Caco-2 (cell line): Measurements from ENCODE around the gene VPS37D. TPM values are rescaled to one million over a fixed set of nuclear protein-coding genes. Genes with fewer than 3 reads are reported as not detected.

Experiments used
- BruUV-seq: library from RNA; stranded (reverse); fragments of 400-500 nt; replicated peaks from 2 replicates; lab custom pipeline; 2021; lab: Mats Ljungman, UMichigan
- CTCF ChIA-PET: fragments of 300-600 bp; sonication (Branson Sonifier 250); formaldehyde crosslinking; loops from one replicate; lab custom pipeline; 2022; ENCODE audit warnings: antibody characterized with exemption; lab: Charles Lee
- POLR2A ChIA-PET: fragments of 300-600 bp; sonication (Branson Sonifier 250); formaldehyde crosslinking; loops from one replicate; lab custom pipeline; 2022; ENCODE audit warnings: antibody characterized with exemption; lab: Charles Lee
- DNase-seq, 2 experiments: peaks; one replicate each; pipeline versions ENCODE4 v3.0.0 to v3.0.0-alpha.2; 2020 to 2022
- H3K27me3 ChIP-seq: replicated peaks from 2 replicates; pipeline ENCODE4 v1.6.0; 2011; ENCODE audit warnings: low read length; ENCODE audit not compliant: control insufficient read depth, insufficient read depth
- H3K36me3 ChIP-seq: 2 replicates; pipeline ENCODE4 v1.5.1; 2011; ENCODE audit warnings: low read length; ENCODE audit not compliant: control insufficient read depth, insufficient read depth
- H3K4me1 ChIP-seq: fragments of 250-450 bp; sonication (Bioruptor Pico); 2 replicates; pipeline ENCODE4 v1.5.1; 2020; ENCODE audit warnings: mild to moderate bottlenecking
- H3K4me3 ChIP-seq: 2 replicates; pipeline ENCODE4 v1.5.1; 2011; ENCODE audit warnings: low read depth, mild to moderate bottlenecking, control low read depth, low read length
- H3K9me3 ChIP-seq: fragments of 250-450 bp; sonication (Bioruptor Pico); 2 replicates; pipeline ENCODE4 v1.5.1; 2020; ENCODE audit warnings: mild to moderate bottlenecking, moderate library complexity
- H3K27ac Mint-ChIP-seq: one replicate; pipeline ENCODE4 v1.8.0; 2022; ENCODE audit warnings: mixed read lengths; ENCODE audit not compliant: unreplicated experiment
- H3K27me3 Mint-ChIP-seq: one replicate; pipeline ENCODE4 v1.8.0; 2022; ENCODE audit warnings: mixed read lengths; ENCODE audit not compliant: insufficient read depth, unreplicated experiment
- H3K36me3 Mint-ChIP-seq: one replicate; pipeline ENCODE4 v1.8.0; 2022; ENCODE audit warnings: mild to moderate bottlenecking, mixed read lengths; ENCODE audit not compliant: insufficient read depth, unreplicated experiment
- H3K4me1 Mint-ChIP-seq: one replicate; pipeline ENCODE4 v1.8.0; 2022; ENCODE audit warnings: low read depth, mixed read lengths; ENCODE audit not compliant: unreplicated experiment
- H3K4me3 Mint-ChIP-seq: one replicate; pipeline ENCODE4 v1.8.0; 2022; ENCODE audit warnings: mild to moderate bottlenecking, moderate library complexity, mixed read lengths; ENCODE audit not compliant: unreplicated experiment
- H3K9me3 Mint-ChIP-seq: one replicate; pipeline ENCODE4 v1.8.0; 2022; ENCODE audit warnings: mixed read lengths; ENCODE audit not compliant: unreplicated experiment
- intact Hi-C: fragments of 100-400 bp; cut with micrococcal nuclease; formaldehyde crosslinking; loops from one replicate; pipeline ENCODE4 v1.10.0; 2022; ENCODE audit not compliant: unreplicated experiment
- total RNA-seq: library from RNA; stranded (reverse); gene quantifications from 2 replicates; pipeline ENCODE4 v1.2.3, GENCODE V29; 2022
- TF ChIP-seq, protein P1 (sequence below), 2 experiments: fragments of 200-600 bp in 1 of 2; IDR thresholded peaks; 1 replicate in 1 of 2; 2 replicates in 1 of 2; pipeline versions ENCODE4 v1.5.1 to v1.8.0; 2011 to 2022; ENCODE audit warnings: antibody characterized with exemption in 1 of 2, control low read depth in 1 of 2, inconsistent platforms in 1 of 2, low read depth in 1 of 2, low read length in 1 of 2, mild to moderate bottlenecking in 1 of 2, moderate library complexity in 1 of 2; ENCODE audit not compliant: insufficient read depth in 1 of 2, severe bottlenecking in 1 of 2, unreplicated experiment in 1 of 2

The VPS37D gene
- total RNA-seq, 1 experiment from 2014 or later = 2.7 TPM

- peaks cover 12% of the 10 kb centered on the region for H3K9me3 ChIP-seq
- ChIA-PET CTCF (no interaction called here), POLR2A (no interaction called here)
- H3K36me3 Mint-ChIP-seq = no peaks in the 10 kb centered on the region
- H3K9me3 Mint-ChIP-seq = peaks cover 9% of the 10 kb centered on the region
- H3K4me1 ChIP-seq = no peaks in the 10 kb centered on the region; the same call in 1 of the 2 replicates
- no peak overlapping the region for H3K4me3 Mint-ChIP-seq
- no peaks in the 10 kb centered on the region for H3K36me3 ChIP-seq
- no peak for DNase-seq
- intact Hi-C loops = no loop called here
- H3K27me3 ChIP-seq = no peaks in the 10 kb centered on the region
- no peaks in the 10 kb centered on the region for H3K4me1 Mint-ChIP-seq
- H3K27ac Mint-ChIP-seq = no peak overlapping the region
- TF ChIP-seq, protein P1, sequence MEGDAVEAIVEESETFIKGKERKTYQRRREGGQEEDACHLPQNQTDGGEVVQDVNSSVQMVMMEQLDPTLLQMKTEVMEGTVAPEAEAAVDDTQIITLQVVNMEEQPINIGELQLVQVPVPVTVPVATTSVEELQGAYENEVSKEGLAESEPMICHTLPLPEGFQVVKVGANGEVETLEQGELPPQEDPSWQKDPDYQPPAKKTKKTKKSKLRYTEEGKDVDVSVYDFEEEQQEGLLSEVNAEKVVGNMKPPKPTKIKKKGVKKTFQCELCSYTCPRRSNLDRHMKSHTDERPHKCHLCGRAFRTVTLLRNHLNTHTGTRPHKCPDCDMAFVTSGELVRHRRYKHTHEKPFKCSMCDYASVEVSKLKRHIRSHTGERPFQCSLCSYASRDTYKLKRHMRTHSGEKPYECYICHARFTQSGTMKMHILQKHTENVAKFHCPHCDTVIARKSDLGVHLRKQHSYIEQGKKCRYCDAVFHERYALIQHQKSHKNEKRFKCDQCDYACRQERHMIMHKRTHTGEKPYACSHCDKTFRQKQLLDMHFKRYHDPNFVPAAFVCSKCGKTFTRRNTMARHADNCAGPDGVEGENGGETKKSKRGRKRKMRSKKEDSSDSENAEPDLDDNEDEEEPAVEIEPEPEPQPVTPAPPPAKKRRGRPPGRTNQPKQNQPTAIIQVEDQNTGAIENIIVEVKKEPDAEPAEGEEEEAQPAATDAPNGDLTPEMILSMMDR (IDR thresholded peaks at IDR 0.05; ENCODE audit: insufficient read depth in 1 of 2, low read depth in 1 of 2, low read length in 1 of 2, severe bottlenecking in 1 of 2, unreplicated experiment in 1 of 2) = no peak
- no peak overlapping the region for H3K4me3 ChIP-seq
- H3K27me3 Mint-ChIP-seq = no peaks in the 10 kb centered on the region
- BruUV-seq = no TSS peak
Observed at GRCh38 chr7:73638911-73639310, 28.7 kb upstream of the VPS37D start.

- Mint-ChIP-seq H3K4me3 (no peak overlapping the region), H3K9me3 (peaks cover 9% of the 10 kb centered on the region), H3K27me3 (no peaks in the 10 kb centered on the region), H3K4me1 (no peaks in the 10 kb centered on the region), H3K36me3 (no peaks in the 10 kb centered on the region), H3K27ac (no peak overlapping the region)
- no peaks in the 10 kb centered on the region for H3K27me3 ChIP-seq
- peaks cover 12% of the 10 kb centered on the region for H3K9me3 ChIP-seq
- ChIA-PET CTCF (no interaction called here), POLR2A (no interaction called here)
- TF ChIP-seq, protein P1 (IDR thresholded peaks at IDR 0.05; ENCODE audit: insufficient read depth in 1 of 2, low read depth in 1 of 2, low read length in 1 of 2, severe bottlenecking in 1 of 2, unreplicated experiment in 1 of 2) = no peak
- no peak for DNase-seq
- BruUV-seq = no TSS peak
- intact Hi-C loops = no loop called here
- no peaks in the 10 kb centered on the region for H3K36me3 ChIP-seq
- H3K4me3 ChIP-seq = no peak overlapping the region
- H3K4me1 ChIP-seq = no peaks in the 10 kb centered on the region; the same call in 1 of the 2 replicates
Observed at GRCh38 chr7:73642834-73643233, 24.8 kb upstream of the VPS37D start.

DNA sequence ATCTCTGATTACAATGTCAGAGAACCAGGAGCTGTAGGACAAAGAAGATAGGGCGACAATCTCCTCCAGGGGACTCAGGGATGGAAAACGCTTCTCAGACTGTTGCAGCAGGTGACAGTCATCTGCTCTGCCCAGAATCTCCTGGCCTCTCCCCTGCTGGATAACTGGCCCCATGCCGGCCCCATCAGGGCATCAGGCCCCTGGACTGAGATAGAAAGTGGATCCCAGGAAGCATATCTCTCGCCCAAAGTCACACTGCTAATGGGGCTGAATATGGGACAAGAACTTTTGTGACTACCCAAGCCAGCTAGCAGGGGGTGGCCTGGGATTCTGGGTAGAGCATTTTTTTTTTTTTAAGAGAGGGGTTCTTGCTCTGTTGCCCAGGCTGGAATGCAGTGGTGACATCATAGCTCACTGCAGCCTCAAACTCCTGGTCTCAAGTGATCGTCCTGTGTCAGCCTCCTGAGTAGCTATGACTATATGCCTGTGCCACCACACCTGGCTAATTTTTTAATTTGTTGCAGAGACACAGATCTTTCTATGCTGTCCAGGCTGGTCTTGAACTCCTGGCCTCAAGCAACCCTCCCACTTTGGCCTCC lies 22.8 kb upstream of the VPS37D start:
- ChIA-PET POLR2A (no interaction called here), CTCF (interaction anchor here (2.0 kb wide), 1 partner anchor 38 kb away, joined by 5 read pairs; no protein-coding TSS in a partner anchor)
- Histone ChIP-seq H3K4me1 (no peaks in the 10 kb centered on the region; the same call in 1 of the 2 replicates), H3K4me3 (no peak overlapping the region), H3K9me3 (peaks cover 12% of the 10 kb centered on the region), H3K27me3 (no peaks in the 10 kb centered on the region), H3K36me3 (no peaks in the 10 kb centered on the region)
- Mint-ChIP-seq H3K4me1 (peaks cover 17% of the 10 kb centered on the region), H3K9me3 (peaks cover 9% of the 10 kb centered on the region), H3K27me3 (peaks cover 6% of the 10 kb centered on the region), H3K27ac (no peak overlapping the region), H3K36me3 (no peaks in the 10 kb centered on the region), H3K4me3 (no peak overlapping the region)
- no TSS peak for BruUV-seq
- TF ChIP-seq, protein P1 (IDR thresholded peaks at IDR 0.05; ENCODE audit: insufficient read depth in 1 of 2, low read depth in 1 of 2, low read length in 1 of 2, severe bottlenecking in 1 of 2, unreplicated experiment in 1 of 2) = no peak
- no peak for DNase-seq
- intact Hi-C loops = no loop called here
